ENCODE results near the gene FBXO44.

- no peak for TF ChIP-seq CTCF (conservative IDR thresholded peaks at IDR 0.05)
- no peak for TF ChIP-seq ZFX (IDR thresholded peaks at IDR 0.05)
Observed at GRCh38 chr1:11708554-11709350, 54.1 kb downstream of the FBXO44 start.

Data from C4-2B (cell line).